DOHH2 (cell line): ENCODE data around the gene FAM151B.
"Not testable (repeated sequence)": the region's sequence is repeated elsewhere in the genome, so short reads cannot be mapped to it uniquely, and the experiment has no call there.

Experiments used
- H3F3A ChIP-seq: fragments of 200-600 bp; sonication (generic), shearing (Covaris generic); 2 replicates; pipeline ENCODE4 v1.6.0; 2016; ENCODE audit warnings: antibody characterized with exemption, mild to moderate bottlenecking; ENCODE audit not compliant: control insufficient read depth, insufficient read depth
- H3K27ac ChIP-seq: fragments of 200-600 bp; sonication (generic); 2 replicates; pipeline ENCODE4 v1.5.1; 2014; ENCODE audit warnings: low read depth, mild to moderate bottlenecking, low read length, moderate library complexity
- H3K27me3 ChIP-seq: fragments of 200-600 bp; sonication (generic); 2 replicates; pipeline ENCODE4 v1.6.1; 2014; ENCODE audit warnings: mild to moderate bottlenecking, low read length, mixed read lengths; ENCODE audit not compliant: control insufficient read depth
- H3K36me3 ChIP-seq: fragments of 200-600 bp; sonication (generic); 2 replicates; pipeline ENCODE4 v1.6.1; 2014; ENCODE audit warnings: mild to moderate bottlenecking, low read length, moderate library complexity, mixed read lengths; ENCODE audit not compliant: control insufficient read depth
- H3K4me1 ChIP-seq: fragments of 200-600 bp; sonication (generic); 2 replicates; pipeline ENCODE4 v1.6.1; 2014; ENCODE audit warnings: mild to moderate bottlenecking, low read length, mixed read lengths; ENCODE audit not compliant: control insufficient read depth
- H3K4me2 ChIP-seq: fragments of 200-600 bp; sonication (generic); 2 replicates; pipeline ENCODE4 v1.6.0; 2014; ENCODE audit warnings: mild to moderate bottlenecking, low read length, moderate library complexity
- H3K4me3 ChIP-seq: fragments of 200-600 bp; sonication (generic); 2 replicates; pipeline ENCODE4 v1.5.1; 2014; ENCODE audit warnings: mild to moderate bottlenecking, low read length, mixed read lengths
- H3K79me2 ChIP-seq: fragments of 200-600 bp; sonication (generic); 2 replicates; pipeline ENCODE4 v1.6.1; 2014; ENCODE audit warnings: mild to moderate bottlenecking, low read length, mixed read lengths; ENCODE audit not compliant: control insufficient read depth
- H3K9me2 ChIP-seq: fragments of 200-600 bp; sonication (generic); replicated peaks from 2 replicates; pipeline ENCODE4 v1.6.1; 2014; ENCODE audit warnings: mild to moderate bottlenecking, low read length, mixed read lengths; ENCODE audit not compliant: control insufficient read depth
- H3K9me3 ChIP-seq: fragments of 200-600 bp; sonication (generic); 2 replicates; pipeline ENCODE4 v1.6.1; 2014; ENCODE audit warnings: antibody characterized with exemption, low read length, mixed read lengths; ENCODE audit not compliant: control insufficient read depth, insufficient read depth
- H4K20me1 ChIP-seq: fragments of 200-600 bp; sonication (generic); 2 replicates; pipeline ENCODE4 v1.6.0; 2014; ENCODE audit warnings: low read depth, mild to moderate bottlenecking, antibody characterized with exemption, low read length, moderate library complexity; ENCODE audit not compliant: control insufficient read depth, insufficient read depth
- CTCF ChIP-seq: fragments of 200-600 bp; sonication (generic); IDR thresholded peaks from one replicate; pipeline ENCODE4 v1.5.1; 2014; ENCODE audit warnings: antibody characterized with exemption, mild to moderate bottlenecking, low read depth, low read length; ENCODE audit not compliant: poor library complexity, severe bottlenecking
- EZH2phosphoT487 ChIP-seq: fragments of 200-600 bp; sonication (generic); IDR thresholded peaks from 2 replicates; pipeline ENCODE4 v1.6.1; 2017; ENCODE audit warnings: borderline replicate concordance, mild to moderate bottlenecking, antibody characterized with exemption, low read length, moderate library complexity, mixed read lengths

FAM151B gene

GRCh38 chr5:80577707-80578106 is 89.8 kb downstream of the FAM151B start:
- no peaks in the 10 kb centered on the region for H3K9me2 ChIP-seq
- no peak overlapping the region for H3K4me2 ChIP-seq
- no peak for TF ChIP-seq EZH2phosphoT487
- TF ChIP-seq CTCF = no peak
- no peaks in the 10 kb centered on the region for H3F3A ChIP-seq
- no peaks in the 10 kb centered on the region for H4K20me1 ChIP-seq
- H3K27ac ChIP-seq = no peak overlapping the region
- peaks cover 9% of the 10 kb centered on the region for H3K27me3 ChIP-seq
- H3K9me3 ChIP-seq = no peaks in the 10 kb centered on the region
- no peaks in the 10 kb centered on the region for H3K36me3 ChIP-seq
- no peak overlapping the region for H3K4me3 ChIP-seq
- no peaks in the 10 kb centered on the region for H3K79me2 ChIP-seq
- no peaks in the 10 kb centered on the region for H3K4me1 ChIP-seq

- Histone ChIP-seq H3K27me3 (peaks cover 3% of the 10 kb centered on the region; the same call in 1 of the 2 replicates), H3K4me1 (no peaks in the 10 kb centered on the region), H4K20me1 (no peaks in the 10 kb centered on the region), H3K9me2 (no peaks in the 10 kb centered on the region), H3K4me2 (no peak overlapping the region), H3K27ac (no peak overlapping the region), H3F3A (no peaks in the 10 kb centered on the region), H3K4me3 (no peak overlapping the region), H3K79me2 (no peaks in the 10 kb centered on the region), H3K36me3 (no peaks in the 10 kb centered on the region), H3K9me3 (no peaks in the 10 kb centered on the region)
- no peak for TF ChIP-seq CTCF
- no peak for TF ChIP-seq EZH2phosphoT487
Measured at GRCh38 chr5:80579050-80579449, 91.2 kb downstream of the FAM151B start.

GRCh38 chr5:80580291-80580690 is 92.4 kb downstream of the FAM151B start:
- H3K36me3 ChIP-seq, H3F3A ChIP-seq, H3K79me2 ChIP-seq, H3K9me3 ChIP-seq, H3K9me2 ChIP-seq, H3K27me3 ChIP-seq, H3K4me3 ChIP-seq, H3K4me2 ChIP-seq, H3K4me1 ChIP-seq, H4K20me1 ChIP-seq, H3K27ac ChIP-seq: not testable (repeated sequence)

GRCh38 chr5:80584770-80585169 is 96.9 kb downstream of the FAM151B start:
- no peaks in the 10 kb centered on the region for H3F3A ChIP-seq
- no peak overlapping the region for H3K27ac ChIP-seq
- no peaks in the 10 kb centered on the region for H3K4me1 ChIP-seq
- H3K36me3 ChIP-seq = no peaks in the 10 kb centered on the region
- H3K9me3 ChIP-seq = no peaks in the 10 kb centered on the region
- no peaks in the 10 kb centered on the region for H4K20me1 ChIP-seq
- no peaks in the 10 kb centered on the region for H3K79me2 ChIP-seq
- H3K4me3 ChIP-seq = no peak overlapping the region
- H3K27me3 ChIP-seq = no peaks in the 10 kb centered on the region
- TF ChIP-seq EZH2phosphoT487 = no peak
- TF ChIP-seq CTCF = no peak
- no peak overlapping the region for H3K4me2 ChIP-seq
- no peaks in the 10 kb centered on the region for H3K9me2 ChIP-seq
